Measurements from ENCODE around the gene SRRD. TPM values are rescaled to one million over a fixed set of nuclear protein-coding genes. Genes with fewer than 3 reads are reported as not detected.

SRRD gene
- total RNA-seq, 1 experiment from 2014 or later = 25.1 TPM

GRCh38 chr22:26536056-26536761 lies 52.5 kb downstream of the SRRD start (continued):
- TF ChIP-seq ZBTB43 (CRISPR knock-in tag; IDR thresholded peaks at IDR 0.05) (no peak), FOXJ3 (CRISPR knock-in tag; IDR thresholded peaks at IDR 0.05; ENCODE audit: borderline replicate concordance) (no peak), GTF2I (CRISPR knock-in tag; conservative IDR thresholded peaks at IDR 0.05) (no peak), ARID4B (CRISPR knock-in tag; IDR thresholded peaks at IDR 0.05; ENCODE audit: borderline replicate concordance) (no peak), CTCF (IDR thresholded peaks at IDR 0.05) (no peak), ZNF219 (CRISPR knock-in tag; IDR thresholded peaks at IDR 0.05; ENCODE audit: borderline replicate concordance) (no peak)

- no peaks in the 10 kb centered on the region for H3K9me3 Mint-ChIP-seq
- POLR2A ChIA-PET = no interaction called here
- no peak for ATAC-seq
Observed at GRCh38 chr22:26536762-26537134, 53.1 kb downstream of the SRRD start.

More at GRCh38 chr22:26536762-26537134, 53.1 kb downstream of the SRRD start:
- TF ChIP-seq NFYB (CRISPR knock-in tag; conservative IDR thresholded peaks at IDR 0.05; ENCODE audit: low read depth) (no peak), ZNF121 (CRISPR knock-in tag; IDR thresholded peaks at IDR 0.05) (0 out of 2 replicates have a peak, but pooled peaks have one; percentile 21), ATF1 (CRISPR knock-in tag; IDR thresholded peaks at IDR 0.05) (no peak), MAX (CRISPR knock-in tag; IDR thresholded peaks at IDR 0.05) (no peak), USF2 (CRISPR knock-in tag; IDR thresholded peaks at IDR 0.05) (no peak), ZNF281 (CRISPR knock-in tag; IDR thresholded peaks at IDR 0.05) (no peak)
- no peak for DNase-seq (ENCODE audit: low spot score)
- no peaks in the 10 kb centered on the region for H3K27me3 Mint-ChIP-seq (ENCODE audit: low read depth)
- H3K36me3 Mint-ChIP-seq = peaks cover 48% of the 10 kb centered on the region
- peak overlapping the region; percentile 41; the same call in 1 of the 2 replicates for H3K27ac Mint-ChIP-seq
- 0 out of 2 replicates have a peak, but pooled peaks cover 5% of the 10 kb centered on the region for H3K4me1 Mint-ChIP-seq
- H3K4me3 Mint-ChIP-seq = no peak overlapping the region
- CTCF ChIA-PET = interaction anchor here (0.8 kb wide), 1 partner anchor 129 kb away, joined by 3 read pairs; no protein-coding TSS in a partner anchor
